Psoas muscle (tissue), 8 donors: ENCODE measurements around the gene PASD1. TPM values are rescaled to one million over a fixed set of nuclear protein-coding genes. Genes with fewer than 3 reads are reported as not detected.
A peak's percentile ranks its signal among the peaks of the same experiment; 100 is the strongest.
"Not testable (repeated sequence)": the region's sequence is repeated elsewhere in the genome, so short reads cannot be mapped to it uniquely, and the experiment has no call there.

ENCODE experiments used
- ATAC-seq, 4 donors: fragments of 200-7000 bp; cut with Tn5 transposase; one replicate each; pipeline ENCODE4 v1.9.1; 2020; ENCODE audit warnings: moderate library complexity in 3 of 4, mild to moderate bottlenecking in 2 of 4
- DNase-seq, 2 donors: peaks; one replicate each; pipeline ENCODE4 v3.0.0-alpha.2; 2020
- H3K27ac ChIP-seq: fragments of 200-600 bp; one replicate; pipeline ENCODE4 v1.8.0; 2022
- H3K27me3 ChIP-seq, 3 donors: fragments of 200-600 bp in 1 of 3; one replicate each; pipeline versions ENCODE4 v1.6.1 to v1.8.0; 2013 to 2022; ENCODE audit warnings: low read length in 2 of 3, mild to moderate bottlenecking in 2 of 3, moderate library complexity in 1 of 3; ENCODE audit not compliant: insufficient read depth in 3 of 3
- H3K36me3 ChIP-seq, 2 donors: fragments of 200-600 bp in 1 of 2; one replicate each; pipeline versions ENCODE4 v1.6.1 to v1.8.0; 2013 to 2022; ENCODE audit warnings: low read depth in 1 of 2, mild to moderate bottlenecking in 1 of 2, moderate library complexity in 1 of 2; ENCODE audit not compliant: insufficient read depth in 1 of 2
- H3K4me1 ChIP-seq: fragments of 200-600 bp; one replicate; pipeline ENCODE4 v1.8.0; 2022
- H3K4me3 ChIP-seq: fragments of 200-600 bp; one replicate; pipeline ENCODE4 v1.8.0; 2022; ENCODE audit warnings: mild to moderate bottlenecking
- H3K9me3 ChIP-seq: fragments of 200-600 bp; one replicate; pipeline ENCODE4 v1.8.0; 2022
- WGBS, 3 donors: extraction: QIAGEN DNeasy Blood & Tissue Kit; methylation state at CpG; one replicate each; pipeline versions ENCODE4 v1.1.6 to v1.1.7; 2013; 5-methylcytosine and 5-hydroxymethylcytosine counted together
- intact Hi-C, 2 donors: fragments of 100-400 bp; cut with DNase I; formaldehyde crosslinking; loops; one replicate each; pipeline versions ENCODE4 v1.11.0 to v1.14.2; 2022
- polyA plus RNA-seq, 3 donors: library from polyadenylated mRNA; stranded (reverse); fragments of 200-250 nt; gene quantifications; one replicate each; pipeline ENCODE4 v1.2.3, GENCODE V29; 2013
- total RNA-seq, 4 donors: library from RNA; stranded (reverse); fragmentation: NEBNext Ultra II Directional in 2 of 4; extraction: Animal tissue kit (Norgen Biotek cat#: 25700) in 2 of 4; gene quantifications; one replicate each; pipeline versions ENCODE4 v1.2.1 to v1.2.4, GENCODE V29; 2021 to 2023
- TF ChIP-seq, protein P1 (sequence below): fragments of 200-600 bp; IDR thresholded peaks from one replicate; pipeline ENCODE4 v1.8.0; 2022; ENCODE audit warnings: antibody characterized with exemption
- donor health status: healthy with polysubstance abuse.
- donor health status: DM: no; HTN: no; CAD: no; lungs with moderate emphysema.
- donor health status: Bipolar disorder and iron deficiency.
- donor health status: healthy.
- donor health status: DM: yes; HTN: yes; CAD: no.
- donor health status: DM: no; HTN: no; CAD: no.
- donor health status: DM: no; HTN: no; CAD: no.
- donor health status: DM: yes; HTN: yes; CAD: no.

PASD1 gene
- total and polyA plus RNA-seq, 7 donors, result 0.01 TPM; not detected in 6

DNA sequence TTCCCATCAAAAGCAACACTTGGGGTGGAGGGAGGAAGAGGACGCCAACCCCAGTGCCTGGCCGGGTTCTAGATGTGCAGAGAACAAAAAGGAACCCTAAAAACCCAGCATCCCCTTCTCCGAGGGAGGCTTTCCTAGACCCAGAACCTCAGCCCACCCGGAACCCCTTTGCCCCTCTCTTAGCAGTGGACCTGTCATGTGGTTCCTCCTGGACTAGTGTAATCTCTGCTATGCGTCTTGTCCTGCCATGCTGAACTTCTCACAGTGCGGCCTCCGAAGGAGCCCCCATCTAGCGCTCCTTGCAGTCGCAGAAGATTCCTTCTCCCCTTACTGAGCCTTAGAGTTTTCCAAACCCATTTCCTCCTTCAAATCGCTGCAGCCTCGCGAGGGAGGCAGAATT, 130.6 kb downstream of the PASD1 start:
- TF ChIP-seq, protein P1, sequence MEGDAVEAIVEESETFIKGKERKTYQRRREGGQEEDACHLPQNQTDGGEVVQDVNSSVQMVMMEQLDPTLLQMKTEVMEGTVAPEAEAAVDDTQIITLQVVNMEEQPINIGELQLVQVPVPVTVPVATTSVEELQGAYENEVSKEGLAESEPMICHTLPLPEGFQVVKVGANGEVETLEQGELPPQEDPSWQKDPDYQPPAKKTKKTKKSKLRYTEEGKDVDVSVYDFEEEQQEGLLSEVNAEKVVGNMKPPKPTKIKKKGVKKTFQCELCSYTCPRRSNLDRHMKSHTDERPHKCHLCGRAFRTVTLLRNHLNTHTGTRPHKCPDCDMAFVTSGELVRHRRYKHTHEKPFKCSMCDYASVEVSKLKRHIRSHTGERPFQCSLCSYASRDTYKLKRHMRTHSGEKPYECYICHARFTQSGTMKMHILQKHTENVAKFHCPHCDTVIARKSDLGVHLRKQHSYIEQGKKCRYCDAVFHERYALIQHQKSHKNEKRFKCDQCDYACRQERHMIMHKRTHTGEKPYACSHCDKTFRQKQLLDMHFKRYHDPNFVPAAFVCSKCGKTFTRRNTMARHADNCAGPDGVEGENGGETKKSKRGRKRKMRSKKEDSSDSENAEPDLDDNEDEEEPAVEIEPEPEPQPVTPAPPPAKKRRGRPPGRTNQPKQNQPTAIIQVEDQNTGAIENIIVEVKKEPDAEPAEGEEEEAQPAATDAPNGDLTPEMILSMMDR, result no peak
- H3K27me3 ChIP-seq, result peaks cover 0 to 15% (median 3%) of the 10 kb centered on the region in 3 donors
- 65 to 76% (median 72%) methylated on average over 10 to 12 of the region's 12 CpGs for WGBS, 3 donors
- H3K27ac ChIP-seq, result no peak overlapping the region
- intact Hi-C loops, result no loop called here
- no peaks in the 10 kb centered on the region for H3K36me3 ChIP-seq
- DNase-seq (no peak), ATAC-seq (no peak)
- no peaks in the 10 kb centered on the region for H3K4me1 ChIP-seq
- H3K9me3 ChIP-seq, result no peaks in the 10 kb centered on the region
- H3K4me3 ChIP-seq, result no peak overlapping the region

DNA sequence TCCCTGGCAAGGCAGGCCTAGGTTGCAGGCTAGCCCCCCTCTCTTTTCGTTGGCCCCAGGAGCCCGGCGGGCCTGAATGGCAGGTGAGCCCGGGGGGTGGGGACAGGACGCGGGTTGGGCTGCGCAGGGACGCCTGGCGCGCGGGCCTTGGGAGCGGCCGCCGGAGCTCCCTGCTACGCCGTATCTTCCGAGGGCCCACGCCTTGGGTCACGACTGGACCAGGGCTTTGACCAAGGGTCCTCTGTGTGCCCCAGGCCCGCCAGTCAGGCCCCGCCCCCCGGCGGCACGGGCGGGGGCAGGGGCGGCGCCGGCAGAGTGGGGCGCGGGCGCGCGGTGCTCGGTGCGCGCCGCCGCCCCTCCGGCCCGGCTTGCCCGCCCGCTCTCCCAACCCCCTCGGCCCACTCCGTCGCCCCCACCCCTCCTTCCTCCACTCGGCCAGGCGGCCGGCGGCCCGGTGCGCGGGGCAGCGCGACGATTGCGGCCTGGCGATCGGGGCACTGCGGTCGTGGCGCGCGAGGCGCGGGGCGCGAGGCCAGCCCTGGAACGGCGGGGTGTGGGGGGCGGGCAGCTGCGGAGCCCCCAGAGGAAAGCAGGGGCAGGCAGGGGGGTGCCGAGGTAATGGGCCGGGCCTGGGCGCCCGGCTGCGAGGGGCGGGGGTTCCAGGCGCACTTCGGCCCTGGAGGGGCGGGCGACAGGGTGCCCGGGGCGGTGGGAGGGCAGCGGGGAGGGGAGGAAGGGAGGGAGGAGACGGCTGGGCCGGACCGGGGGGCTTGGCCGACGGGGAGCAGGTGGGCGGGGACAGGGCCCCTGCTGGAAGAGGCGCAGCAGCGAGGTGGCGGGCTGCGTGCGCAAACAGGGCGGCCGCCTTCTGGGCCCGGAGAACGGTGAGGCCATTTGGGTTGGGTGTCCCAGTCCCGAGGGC, 131.4 kb downstream of the PASD1 start, which contains the start of gene PRRG3:
TSS of gene PRRG3 (plus strand) at position 798 of the 922 bp plus-strand sequence. CDS start 3,357 bp downstream, outside the sequence.
- peaks cover 0 to 15% (median 3%) of the 10 kb centered on the region in 3 donors for H3K27me3 ChIP-seq
- DNase-seq (no peak), ATAC-seq (no peak)
- intact Hi-C loops, result no loop called here
- H3K27ac ChIP-seq, result no peak within 1 kb of the TSS
- H3K4me3 ChIP-seq, result peak within 1 kb of the TSS; percentile 36
- TF ChIP-seq, protein P1, result no peak
- no peaks in the 10 kb centered on the region for H3K4me1 ChIP-seq
- 4 to 23% (median 8%) methylated on average over 12 to 67 of the region's 100 CpGs for WGBS, 3 donors
- no peaks in the 10 kb centered on the region for H3K9me3 ChIP-seq
- no peaks in the 10 kb centered on the region for H3K36me3 ChIP-seq

DNA sequence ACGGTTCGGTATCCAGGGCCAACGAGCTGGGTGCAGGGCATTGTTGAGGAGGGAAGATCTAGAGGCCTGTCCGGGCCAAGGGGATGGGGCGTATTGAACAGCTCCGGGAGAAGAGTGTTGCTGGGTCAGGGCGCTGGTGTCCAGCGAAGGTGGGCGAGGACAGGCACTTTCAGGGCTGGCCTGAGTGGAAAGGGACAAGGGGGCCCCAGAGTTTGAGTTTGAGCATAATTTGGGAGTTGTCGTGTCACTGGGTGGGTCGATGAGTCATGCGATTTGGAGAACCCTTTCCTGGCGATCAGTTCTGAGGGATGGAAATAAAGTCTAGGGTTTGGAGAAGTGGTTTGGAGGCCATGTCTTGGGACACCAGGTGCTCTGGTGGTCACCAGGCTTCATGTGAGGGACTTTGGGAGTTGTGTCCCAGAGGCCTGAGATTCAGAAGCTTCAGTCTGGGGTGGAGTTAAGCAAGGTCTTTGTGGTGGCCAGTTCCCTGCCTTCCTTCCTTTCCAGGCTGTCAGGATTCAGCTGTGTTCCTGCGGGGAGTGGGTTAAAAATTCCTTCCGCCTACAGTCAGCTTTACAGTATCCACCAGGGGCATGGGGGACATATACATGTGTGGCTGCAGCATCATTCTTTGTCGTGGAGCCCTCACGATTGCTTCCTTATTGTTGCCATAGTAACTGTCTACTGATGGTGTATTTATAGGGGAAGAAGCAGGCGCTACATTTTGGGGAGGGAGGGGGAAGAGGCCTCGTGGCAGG, 132.3 kb downstream of the PASD1 start:
- no peaks in the 10 kb centered on the region for H3K4me1 ChIP-seq
- ATAC-seq (no peak), DNase-seq (no peak)
- no peaks in the 10 kb centered on the region for H3K9me3 ChIP-seq
- WGBS, 3 donors, result 27 to 51% (median 31%) methylated on average over 18 to 19 of the region's 19 CpGs
- TF ChIP-seq, protein P1, result no peak
- H3K4me3 ChIP-seq, result peak overlapping the region; percentile 36
- intact Hi-C loops, result no loop called here
- H3K27ac ChIP-seq, result no peak overlapping the region
- peaks cover 0 to 15% (median 3%) of the 10 kb centered on the region in 3 donors for H3K27me3 ChIP-seq
- H3K36me3 ChIP-seq, result no peaks in the 10 kb centered on the region

DNA sequence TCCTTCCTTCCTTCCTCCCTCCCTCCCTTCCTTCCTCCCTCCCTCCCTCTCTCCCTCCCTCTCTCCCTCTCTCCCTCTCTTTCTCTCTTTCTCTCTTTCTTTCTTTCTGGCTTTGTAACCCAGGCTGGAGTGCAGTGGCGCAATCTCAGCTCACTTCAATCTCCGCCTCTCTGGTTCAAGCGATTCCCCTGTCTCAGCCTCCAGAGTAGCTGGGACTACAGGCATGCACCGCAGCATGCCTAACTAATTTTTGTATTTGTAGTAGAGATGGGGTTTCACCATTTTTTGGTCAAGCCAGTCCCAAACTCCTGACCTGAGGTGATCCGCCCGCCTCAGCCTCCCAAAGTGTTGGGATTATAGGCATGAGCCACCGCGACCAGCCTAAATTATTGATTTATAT, 133.6 kb downstream of the PASD1 start:
- H3K9me3 ChIP-seq, intact Hi-C loops, DNase-seq, H3K4me1 ChIP-seq, ATAC-seq, H3K36me3 ChIP-seq, H3K27ac ChIP-seq, H3K4me3 ChIP-seq: not testable (repeated sequence)
- 65 to 71% (median 67%) methylated on average over 7 to 8 of the region's 8 CpGs for WGBS, 3 donors
- H3K27me3 ChIP-seq, result peaks cover 0 to 15% (median 3%) of the 10 kb centered on the region in 3 donors

DNA sequence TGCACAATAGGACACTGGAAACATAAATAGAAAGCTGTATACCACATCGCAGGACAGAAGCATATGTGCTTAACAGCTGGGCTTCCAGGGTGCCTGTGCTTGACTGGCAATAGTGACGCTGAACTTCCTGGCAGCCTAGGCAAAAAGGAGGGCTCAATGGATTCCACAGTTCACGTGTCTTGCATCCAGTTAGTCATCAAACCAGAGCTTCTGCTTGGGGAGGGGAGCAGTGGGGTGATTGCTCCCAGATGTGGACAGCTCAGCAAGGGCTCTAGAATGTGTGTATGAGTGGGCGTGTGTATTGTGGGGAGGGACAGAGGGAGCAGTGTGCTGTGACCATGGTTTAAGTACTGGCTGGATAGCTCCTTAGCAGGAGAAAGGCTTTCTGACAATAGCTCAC, 134.0 kb downstream of the PASD1 start:
- ATAC-seq (peak; percentile 15 to 65 (median 54)), DNase-seq (peak in 1 of 2 donors; percentile 30)
- H3K36me3 ChIP-seq, result no peaks in the 10 kb centered on the region
- H3K9me3 ChIP-seq, result no peaks in the 10 kb centered on the region
- H3K4me3 ChIP-seq, result no peak overlapping the region
- H3K27ac ChIP-seq, result no peak overlapping the region
- intact Hi-C loops, result no loop called here
- H3K4me1 ChIP-seq, result no peaks in the 10 kb centered on the region
- peaks cover 0 to 15% (median 3%) of the 10 kb centered on the region in 3 donors for H3K27me3 ChIP-seq
- TF ChIP-seq, protein P1, result no peak
- 32 to 44% (median 41%) methylated on average over 4 of the region's 4 CpGs for WGBS, 3 donors
